Fibroblast of gingiva (primary cell): Measurements from ENCODE around the gene SMOC2.

ENCODE experiments used
- DNase-seq: peaks from one replicate; pipeline ENCODE4 v3.0.0-alpha.2; 2011; ENCODE audit warnings: low read depth

The SMOC2 gene

GRCh38 chr6:168626046-168626602 lies 185.1 kb downstream of the SMOC2 start:
- no peak for DNase-seq

GRCh38 chr6:168627506-168628175 lies 186.7 kb downstream of the SMOC2 start:
- DNase-seq = no peak

DNA sequence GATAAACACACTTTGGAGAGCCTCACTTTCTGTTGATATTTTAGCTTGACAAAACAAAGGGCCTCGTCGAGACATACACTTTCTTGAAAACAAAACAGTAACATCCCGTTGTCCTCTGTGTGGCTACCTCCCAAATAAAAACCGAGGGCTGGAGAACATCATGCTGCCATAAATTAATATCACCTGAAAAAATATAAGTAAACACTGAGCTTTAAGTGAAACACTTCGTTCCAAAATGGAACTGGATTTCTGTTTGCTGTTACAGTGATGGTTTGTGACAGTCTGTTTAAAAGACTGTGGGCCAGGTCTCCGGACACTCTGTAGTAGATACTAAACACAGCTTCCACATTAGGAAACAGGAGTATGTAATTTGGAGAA lies 187.2 kb downstream of the SMOC2 start:
- DNase-seq = no peak

- DNase-seq = no peak
Measured at GRCh38 chr6:168628732-168629245, 187.8 kb downstream of the SMOC2 start.

- no peak for DNase-seq
Measured at GRCh38 chr6:168631564-168631963, 190.6 kb downstream of the SMOC2 start.

DNA sequence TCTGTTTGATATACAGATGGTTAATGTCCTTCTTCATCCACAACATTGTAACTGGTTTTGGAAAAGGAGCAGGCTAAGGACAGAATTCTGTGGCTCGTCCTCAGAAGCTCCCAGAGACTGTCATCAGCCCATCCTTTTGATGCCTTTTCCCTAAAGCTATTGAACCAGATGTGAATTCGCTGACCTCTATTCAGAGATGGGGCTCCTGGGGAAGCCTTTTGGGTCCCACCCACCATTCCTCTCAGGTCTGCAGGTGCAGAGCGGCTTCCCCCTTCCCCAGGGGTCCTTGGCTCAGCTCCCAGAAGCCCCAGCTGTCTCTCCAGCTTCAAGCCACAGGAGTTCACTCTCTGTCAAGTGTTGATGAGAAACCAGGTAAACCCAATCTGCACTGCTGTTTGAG lies 191.7 kb downstream of the SMOC2 start:
- DNase-seq = no peak

DNA sequence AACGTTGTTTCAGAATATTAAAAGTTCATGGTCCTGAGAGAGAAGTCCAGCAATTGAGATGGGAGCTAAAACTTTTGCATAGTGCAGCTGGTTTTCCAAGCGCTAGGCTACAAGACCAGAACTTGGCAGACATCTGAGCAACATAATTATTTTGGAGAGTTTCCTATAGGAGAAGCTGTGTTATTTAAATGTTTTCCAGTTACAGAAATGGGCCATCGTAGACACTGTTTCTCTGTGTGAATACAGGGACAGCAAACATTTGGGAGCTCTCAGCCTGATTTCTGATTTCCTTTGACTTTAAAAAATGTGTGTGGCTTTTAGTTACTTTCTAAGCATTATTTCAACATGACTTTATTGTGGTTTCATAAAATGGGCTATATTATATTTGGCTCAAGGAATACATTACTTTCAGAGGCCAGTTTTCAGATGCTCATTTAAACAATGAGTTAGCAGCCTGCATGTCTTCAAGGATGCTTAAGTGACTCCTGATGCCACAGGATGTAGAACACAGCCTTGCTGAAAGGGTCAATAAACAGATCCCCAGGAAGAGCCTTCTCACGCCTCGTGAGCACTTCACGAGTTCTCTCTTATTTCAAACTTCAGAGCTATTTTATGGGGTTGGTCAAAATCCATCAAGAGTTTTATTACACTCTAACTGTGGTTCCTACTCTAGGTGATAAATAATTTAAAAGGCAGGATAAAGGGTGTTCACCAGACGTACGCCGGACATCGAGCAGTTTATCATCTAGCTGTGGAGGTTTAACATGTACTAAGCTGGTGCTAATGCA lies 193.8 kb downstream of the SMOC2 start:
- no peak for DNase-seq

DNA sequence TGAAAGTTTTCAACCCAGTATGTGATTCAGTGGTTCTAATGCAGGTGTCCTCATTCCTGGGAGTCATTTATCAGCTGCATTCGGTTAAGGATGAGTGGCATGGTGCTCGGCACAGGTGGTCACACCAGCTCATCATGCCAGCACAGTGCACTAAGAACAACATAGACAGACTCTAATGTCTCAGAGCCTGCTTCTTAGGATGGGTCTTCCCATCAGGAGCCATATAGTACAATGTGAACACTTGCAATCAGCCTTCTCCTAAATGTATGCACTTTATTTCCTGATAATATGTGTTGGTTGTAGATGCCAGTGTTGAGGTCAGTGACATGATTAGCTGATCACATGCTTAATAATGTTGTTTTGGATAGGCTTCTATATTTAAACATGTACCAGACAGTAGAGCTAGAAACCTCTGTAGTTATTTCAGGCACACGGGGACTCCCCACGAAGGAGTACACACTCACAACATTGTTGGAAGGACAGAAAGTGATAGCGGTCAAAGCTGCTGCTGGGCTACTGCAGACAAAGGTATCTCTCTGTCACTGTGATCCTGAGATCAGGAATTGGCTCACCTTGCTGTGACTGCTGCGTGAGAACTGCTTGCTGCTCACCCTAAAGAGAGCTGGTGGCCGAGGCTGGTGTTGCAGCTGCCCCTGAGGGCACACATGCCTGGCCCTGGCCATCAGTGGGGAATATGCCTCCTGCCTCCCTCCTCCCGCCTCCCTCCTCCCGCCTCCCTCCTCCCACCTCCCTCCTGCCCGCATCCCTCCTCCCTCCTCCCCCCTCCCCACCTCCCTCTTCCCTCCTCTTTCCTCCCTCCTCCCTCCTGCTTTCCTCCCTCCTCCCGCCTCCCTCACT lies 195.4 kb downstream of the SMOC2 start:
- DNase-seq = no peak

DNA sequence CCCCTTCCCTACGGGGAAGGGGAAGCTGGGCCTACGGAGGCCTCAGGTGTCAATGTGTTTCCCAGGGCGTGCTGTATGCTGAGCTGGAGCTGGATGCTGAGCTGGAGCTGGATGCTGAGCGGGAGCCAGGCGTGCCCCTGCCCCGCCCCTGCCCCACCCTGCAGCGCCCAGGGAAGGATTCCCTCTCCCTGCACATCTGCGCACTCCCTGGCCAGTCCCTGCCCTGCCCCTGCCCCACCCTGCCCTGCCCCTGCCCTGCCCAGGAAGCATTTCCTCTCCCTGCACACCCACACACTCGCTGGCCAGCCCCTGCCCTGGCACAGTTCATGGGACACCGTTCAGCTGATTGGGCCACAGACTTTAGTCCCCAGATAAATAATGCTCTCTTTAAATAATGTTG lies 196.8 kb downstream of the SMOC2 start:
- no peak for DNase-seq

DNA sequence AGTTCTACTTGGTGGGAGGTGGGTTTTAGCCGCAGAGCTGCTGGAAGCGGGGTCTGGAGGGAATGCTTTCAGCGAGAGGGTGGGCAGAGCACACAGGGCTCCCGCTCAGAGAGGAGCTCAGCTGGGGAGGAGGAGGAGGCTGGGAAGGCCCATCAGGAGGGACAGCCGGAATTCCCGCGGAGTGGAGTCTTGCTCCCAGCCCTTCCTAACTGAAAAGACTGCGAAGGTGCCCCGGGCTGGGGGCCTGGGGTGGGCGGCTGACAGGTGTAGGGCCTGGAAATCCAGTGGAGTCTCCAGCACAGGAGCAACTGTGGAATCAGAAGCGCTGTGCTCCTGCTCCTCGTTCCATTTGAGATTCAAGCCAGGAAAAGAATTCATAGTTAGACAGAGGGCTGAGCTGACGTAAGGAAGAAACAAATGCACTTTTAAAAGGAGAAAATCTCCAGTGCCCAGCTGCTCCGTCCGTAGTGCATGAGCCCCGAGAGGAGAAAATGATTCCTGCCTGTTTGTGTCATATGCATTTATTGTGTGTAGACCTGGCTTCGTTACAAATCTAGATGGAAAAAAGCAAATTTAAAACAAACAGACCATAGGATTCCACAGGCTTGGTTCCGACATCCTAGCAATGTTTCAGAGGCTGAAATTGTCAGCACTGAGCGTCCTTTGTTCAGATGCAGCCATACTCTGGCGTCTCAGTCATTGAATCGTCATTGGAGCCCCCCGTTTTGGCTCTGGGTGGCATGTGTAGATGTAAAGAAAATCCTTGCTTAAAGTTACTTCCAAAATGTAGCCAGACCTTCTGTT lies 197.7 kb downstream of the SMOC2 start:
- DNase-seq = no peak

- DNase-seq = no peak
Measured at GRCh38 chr6:168640181-168640580, 199.2 kb downstream of the SMOC2 start.

- no peak for DNase-seq
Measured at GRCh38 chr6:168640768-168641167, 199.8 kb downstream of the SMOC2 start.

DNA sequence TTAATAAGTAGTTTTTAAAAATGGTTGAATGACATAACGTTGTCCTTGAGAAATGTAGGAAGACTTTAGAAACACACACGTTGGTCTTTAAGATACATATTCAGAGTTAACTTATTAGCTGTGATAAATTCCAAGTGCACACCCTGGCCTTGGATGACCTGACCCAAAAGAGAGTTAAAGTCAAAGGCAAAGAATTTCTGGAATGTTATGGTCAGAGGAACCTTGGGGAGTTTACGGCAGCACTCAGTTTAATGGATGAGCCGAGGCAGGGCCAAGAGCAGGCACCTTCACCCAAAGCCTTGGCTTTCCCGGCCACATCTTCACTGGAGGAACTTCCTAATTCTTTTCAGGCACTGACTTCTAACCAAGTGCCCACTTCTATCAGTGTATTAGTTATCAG lies 200.5 kb downstream of the SMOC2 start:
- DNase-seq = no peak

DNA sequence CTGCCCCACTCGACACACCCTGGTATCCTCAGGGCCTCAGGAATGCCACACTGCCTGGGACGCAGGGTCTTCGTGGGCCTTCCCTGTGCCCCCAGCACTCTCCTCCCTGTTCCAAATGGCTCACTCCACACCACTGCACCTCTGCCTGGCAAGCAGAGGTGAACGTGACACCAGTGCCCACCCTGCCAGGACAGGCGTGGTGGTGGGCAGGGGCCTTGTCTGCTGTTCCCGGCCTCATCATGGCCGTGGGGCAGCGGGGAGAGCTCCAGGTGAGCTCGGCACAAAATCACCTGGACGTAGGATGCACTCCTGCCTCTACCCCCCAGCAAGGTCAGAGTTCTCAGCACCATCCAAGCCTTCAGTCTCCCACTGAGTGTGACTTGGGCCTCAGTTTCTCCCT lies 202.4 kb downstream of the SMOC2 start:
- no peak for DNase-seq

DNA sequence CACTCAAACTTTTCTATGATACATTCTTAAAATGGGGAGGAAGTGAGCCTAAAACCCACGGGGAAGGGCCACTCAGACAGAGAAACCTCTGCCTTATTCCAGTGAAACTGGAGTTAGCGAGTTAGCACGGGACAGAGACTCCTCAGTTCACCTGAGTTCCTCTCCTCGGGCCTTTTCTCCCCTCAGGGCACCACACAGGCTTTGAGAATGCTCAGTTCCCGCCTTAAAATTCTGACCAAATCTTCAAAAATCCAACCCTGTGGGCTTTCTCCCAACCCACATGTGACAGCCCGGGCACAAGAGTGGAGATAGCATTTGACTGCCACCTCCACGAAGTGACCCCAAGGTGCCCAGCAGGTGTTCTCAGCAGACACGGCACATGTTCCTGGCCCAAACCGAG lies 204.3 kb downstream of the SMOC2 start:
- DNase-seq = no peak

DNA sequence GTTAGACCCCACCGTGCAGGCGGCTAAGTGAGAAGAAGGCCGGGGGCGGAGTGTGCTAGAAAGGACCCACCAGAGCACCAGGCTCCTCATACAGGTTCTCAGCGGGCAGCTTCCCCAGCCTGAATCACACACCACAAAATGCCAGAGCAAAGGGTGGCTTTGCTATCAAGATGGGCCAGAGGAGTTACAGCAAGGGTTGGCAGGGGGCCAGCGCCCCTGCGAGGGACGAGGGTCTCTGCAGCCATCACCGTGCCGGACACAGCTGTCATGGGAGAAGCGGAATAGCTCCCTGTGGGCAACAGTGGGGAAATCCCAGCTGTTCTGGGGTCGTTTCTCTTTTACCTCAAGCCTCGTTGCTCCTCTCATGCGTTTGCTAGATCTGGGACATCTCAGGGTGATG lies 206.3 kb downstream of the SMOC2 start:
- no peak for DNase-seq

DNA sequence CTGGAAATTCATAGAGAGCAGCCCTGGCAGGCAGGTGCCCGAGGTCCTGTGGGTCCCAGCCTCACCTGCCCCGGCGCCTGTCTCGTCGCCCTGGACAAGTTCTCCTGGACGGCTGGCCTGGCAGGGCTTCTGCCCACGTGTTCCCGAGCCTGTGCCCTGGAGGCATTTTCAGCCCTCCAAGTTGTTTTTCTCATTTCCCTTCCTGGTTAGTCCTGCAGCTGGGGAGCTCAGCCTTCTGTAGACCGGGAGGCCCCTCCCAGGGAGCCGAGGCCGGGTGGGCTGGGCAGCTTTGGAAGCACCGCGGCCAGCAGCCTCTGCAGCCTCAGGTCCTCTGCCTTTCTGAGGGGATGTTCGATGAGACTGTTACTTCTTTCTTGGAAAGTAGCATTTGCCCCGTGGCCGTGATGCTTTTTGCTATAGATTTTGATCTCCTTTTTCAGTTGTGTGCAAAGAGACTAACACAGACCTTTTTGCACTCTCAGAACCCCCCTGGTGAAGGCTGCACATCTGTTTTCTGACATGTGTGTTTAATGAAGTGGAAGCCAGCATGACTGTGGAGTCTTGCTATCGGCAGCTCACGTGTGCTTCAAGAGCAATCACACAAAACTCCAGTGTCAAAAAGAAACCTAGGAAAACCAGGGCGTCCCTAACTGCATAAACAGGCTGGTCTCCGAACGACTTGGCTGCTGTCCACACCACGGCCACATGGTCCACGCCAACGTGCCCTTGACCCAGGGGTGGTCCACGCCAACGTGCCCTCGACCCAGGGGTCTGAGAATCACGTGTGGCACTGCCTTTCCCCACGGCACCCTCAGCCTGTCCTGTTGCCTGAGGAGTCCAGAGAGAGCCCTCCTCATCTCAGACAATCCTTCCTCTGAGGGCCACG lies 207.5 kb downstream of the SMOC2 start:
- DNase-seq = no peak

GRCh38 chr6:168649209-168649608 lies 208.2 kb downstream of the SMOC2 start:
- DNase-seq = no peak

DNA sequence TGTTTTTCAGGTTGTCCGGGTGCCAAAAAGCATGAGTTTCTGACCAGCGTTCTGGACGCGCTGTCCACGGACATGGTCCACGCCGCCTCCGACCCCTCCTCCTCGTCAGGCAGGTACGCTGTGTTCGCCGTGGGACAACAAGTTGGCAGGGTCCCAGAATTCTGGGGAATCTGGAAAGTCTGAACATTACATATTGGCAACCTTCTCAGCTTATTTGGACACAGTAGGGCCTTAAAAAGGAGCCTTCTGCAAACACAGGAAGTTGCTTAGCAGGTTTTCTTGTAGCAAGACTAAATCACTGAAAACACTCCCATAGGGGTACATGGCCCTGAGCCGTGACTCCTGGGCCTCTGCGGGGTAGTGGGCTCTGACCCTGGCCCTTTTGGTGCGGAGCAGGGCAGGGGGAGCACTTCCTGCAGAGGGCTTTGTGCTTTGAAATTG lies 209.7 kb downstream of the SMOC2 start:
- DNase-seq = no peak

- no peak for DNase-seq
Measured at GRCh38 chr6:168655462-168656152, 214.6 kb downstream of the SMOC2 start.
